Spleen (tissue), 11 donors: ENCODE measurements around the gene PLXNC1. TPM values are rescaled to one million over a fixed set of nuclear protein-coding genes. Genes with fewer than 3 reads are reported as not detected.
"Not testable (repeated sequence)": the region's sequence is repeated elsewhere in the genome, so short reads cannot be mapped to it uniquely, and the experiment has no call there.

Experiments
- DNase-seq: peaks from one replicate; pipeline ENCODE4 v3.0.0-alpha.2; 2020
- H3K27ac ChIP-seq, 8 donors: fragments of 200-600 bp; sonication (generic) in 7 of 8; 1 replicate in 4 of 8; 2 replicates in 4 of 8; pipeline versions ENCODE4 v1.5.0 to v1.8.0; 2016 to 2021; ENCODE audit warnings: inconsistent platforms in 4 of 8, mild to moderate bottlenecking in 4 of 8, moderate library complexity in 1 of 8
- H3K27me3 ChIP-seq, 7 donors: fragments of 200-600 bp; sonication (generic) in 6 of 7; replicated peaks in 1 of 7; 1 replicate in 4 of 7; 2 replicates in 3 of 7; pipeline versions ENCODE4 v1.5.0 to v1.8.0; 2016 to 2021; ENCODE audit warnings: inconsistent platforms in 3 of 7, mild to moderate bottlenecking in 1 of 7
- H3K36me3 ChIP-seq, 6 donors: fragments of 200-600 bp; sonication (generic) in 5 of 6; 1 replicate in 4 of 6; 2 replicates in 2 of 6; pipeline versions ENCODE4 v1.5.0 to v1.8.0; 2016 to 2021; ENCODE audit warnings: inconsistent platforms in 2 of 6
- H3K4me1 ChIP-seq, 6 donors: fragments of 200-600 bp; sonication (generic) in 5 of 6; 1 replicate in 3 of 6; 2 replicates in 3 of 6; pipeline versions ENCODE4 v1.5.0 to v1.8.0; 2016 to 2021; ENCODE audit warnings: inconsistent platforms in 3 of 6
- H3K4me3 ChIP-seq, 8 donors: fragments of 200-600 bp; sonication (generic) in 7 of 8; 1 replicate in 4 of 8; 2 replicates in 4 of 8; pipeline versions ENCODE4 v1.5.0 to v1.8.0; 2016 to 2021; ENCODE audit warnings: inconsistent platforms in 4 of 8, mild to moderate bottlenecking in 4 of 8, moderate library complexity in 2 of 8
- H3K9me3 ChIP-seq, 8 donors: fragments of 200-600 bp; sonication (generic) in 7 of 8; 1 replicate in 4 of 8; 2 replicates in 4 of 8; pipeline versions ENCODE4 v1.5.0 to v1.8.0; 2016 to 2021; ENCODE audit warnings: inconsistent platforms in 4 of 8
- POLR2A ChIP-seq, 3 donors: fragments of 450-650 bp; IDR thresholded peaks; one replicate each; pipeline ENCODE4 v1.5.1; 2017; ENCODE audit warnings: antibody characterized with exemption in 3 of 3, mild to moderate bottlenecking in 1 of 3
- POLR2AphosphoS5 ChIP-seq, 3 donors: sonication (generic); formaldehyde crosslinking; IDR thresholded peaks; one replicate each; pipeline ENCODE4 v1.5.1; 2017; ENCODE audit warnings: antibody characterized with exemption in 3 of 3
- WGBS, 5 donors: extraction: QIAGEN DNeasy Blood & Tissue Kit in 3 of 5; methylation state at CpG; one replicate each; pipeline versions ENCODE4 v1.1.5 to v1.1.7; 2013 to 2018; 5-methylcytosine and 5-hydroxymethylcytosine counted together
- intact Hi-C: fragments of 100-400 bp; cut with DNase I; formaldehyde crosslinking; loops from one replicate; pipeline ENCODE4 v1.15.0; 2023; ENCODE audit warnings: low total_unique reads
- polyA plus RNA-seq, 3 donors: library from polyadenylated mRNA; stranded (reverse); fragments of 200-250 nt; gene quantifications; one replicate each; pipeline ENCODE4 v1.2.1, GENCODE V29; 2013
- total RNA-seq, 7 donors: library from RNA; depleted of rRNA in 3 of 7; stranded (reverse); fragments of >200 nt in 3 of 7; fragmentation: NEBNext Ultra II Directional in 4 of 7; extraction: Animal tissue kit (Norgen Biotek cat#: 25700) in 4 of 7; gene quantifications; one replicate each; pipeline versions ENCODE4 v1.1.0 to v1.2.1, GENCODE V29; 2016 to 2021
- TF ChIP-seq, protein P1 (sequence below), 11 experiments: fragments of 200-600 bp in 7 of 11; fragments of 450-650 bp in 4 of 11; sonication (generic) in 4 of 11; IDR thresholded peaks in 8 of 11; conservative IDR thresholded peaks in 3 of 11; 1 replicate in 7 of 11; 2 replicates in 4 of 11; pipeline versions ENCODE4 v1.4.0 to v1.8.0; 2016 to 2021; ENCODE audit warnings: antibody characterized with exemption in 11 of 11, inconsistent platforms in 4 of 11, mild to moderate bottlenecking in 1 of 11
- donor health status: healthy with polysubstance abuse.
- donor health status: DM: no; HTN: no; CAD: no; lungs with moderate emphysema.
- donor health status: DM: no; HTN: no; CAD: no.
- donor health status: Bipolar disorder and iron deficiency.
- donor health status: healthy.
- donor health status: DM: no; HTN: no; CAD: no.
- donor health status: DM: yes; HTN: yes; CAD: no.

PLXNC1 gene
- total and polyA plus RNA-seq, 10 donors, result 6.8 to 138 (median 69.7) TPM

DNA sequence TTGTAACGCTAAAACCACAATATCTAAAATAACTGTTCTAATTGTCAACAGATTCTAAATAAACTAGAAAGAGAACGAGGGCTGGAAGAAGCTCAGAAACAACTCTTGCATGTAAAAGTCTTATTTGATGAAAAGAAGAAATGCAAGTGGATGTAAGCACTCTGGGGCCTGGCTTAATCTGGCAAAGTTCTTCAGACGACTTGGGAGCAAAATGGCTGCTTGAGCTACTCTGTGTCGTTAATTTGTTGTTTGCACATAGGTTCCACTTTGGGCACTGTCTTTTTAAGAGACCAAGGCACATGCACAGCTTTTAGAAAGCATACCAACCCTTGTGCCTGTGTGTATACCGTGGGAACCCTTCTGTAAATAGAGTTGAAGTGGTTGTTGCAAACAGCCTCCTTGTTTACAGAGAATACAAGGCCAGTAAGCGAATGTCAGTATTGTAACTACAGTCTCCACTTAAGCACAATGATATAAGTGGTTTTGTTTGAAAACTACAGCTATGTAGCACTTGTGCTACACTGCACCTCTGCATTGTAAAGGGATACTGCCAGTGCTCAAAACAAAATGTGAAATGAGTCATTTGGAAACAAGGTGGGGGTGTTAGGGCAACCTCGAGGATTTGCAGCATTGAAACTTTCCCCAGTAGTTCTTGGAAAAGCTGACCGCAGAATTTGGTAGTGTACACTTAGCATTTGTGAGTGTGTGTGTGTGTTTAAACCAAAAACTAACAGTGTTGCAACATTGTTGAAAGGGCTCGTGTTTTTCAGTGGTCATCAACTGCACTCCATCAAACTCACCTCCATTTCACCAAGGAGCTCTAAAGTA is 157.0 kb downstream of the PLXNC1 start:
- Histone ChIP-seq H3K27me3 (no peaks in the 10 kb centered on the region), H3K36me3 (peaks cover 0 to 100% (median 55%) of the 10 kb centered on the region in 6 donors), H3K4me3 (no peak overlapping the region), H3K9me3 (no peaks in the 10 kb centered on the region), H3K27ac (peak overlapping the region in 2 of 8 donors; percentile 1 to 41), H3K4me1 (peaks cover 0 to 19% (median 0%) of the 10 kb centered on the region in 6 donors)
- intact Hi-C loops, result no loop called here
- 67 to 79% (median 77%) methylated on average over 9 of the region's 9 CpGs for WGBS, 5 donors
- DNase-seq, result no peak
- TF ChIP-seq, protein P1, sequence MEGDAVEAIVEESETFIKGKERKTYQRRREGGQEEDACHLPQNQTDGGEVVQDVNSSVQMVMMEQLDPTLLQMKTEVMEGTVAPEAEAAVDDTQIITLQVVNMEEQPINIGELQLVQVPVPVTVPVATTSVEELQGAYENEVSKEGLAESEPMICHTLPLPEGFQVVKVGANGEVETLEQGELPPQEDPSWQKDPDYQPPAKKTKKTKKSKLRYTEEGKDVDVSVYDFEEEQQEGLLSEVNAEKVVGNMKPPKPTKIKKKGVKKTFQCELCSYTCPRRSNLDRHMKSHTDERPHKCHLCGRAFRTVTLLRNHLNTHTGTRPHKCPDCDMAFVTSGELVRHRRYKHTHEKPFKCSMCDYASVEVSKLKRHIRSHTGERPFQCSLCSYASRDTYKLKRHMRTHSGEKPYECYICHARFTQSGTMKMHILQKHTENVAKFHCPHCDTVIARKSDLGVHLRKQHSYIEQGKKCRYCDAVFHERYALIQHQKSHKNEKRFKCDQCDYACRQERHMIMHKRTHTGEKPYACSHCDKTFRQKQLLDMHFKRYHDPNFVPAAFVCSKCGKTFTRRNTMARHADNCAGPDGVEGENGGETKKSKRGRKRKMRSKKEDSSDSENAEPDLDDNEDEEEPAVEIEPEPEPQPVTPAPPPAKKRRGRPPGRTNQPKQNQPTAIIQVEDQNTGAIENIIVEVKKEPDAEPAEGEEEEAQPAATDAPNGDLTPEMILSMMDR (IDR thresholded peaks at IDR 0.05 in 8 of 11, conservative IDR thresholded peaks at IDR 0.05 in 3 of 11), result no peak
- TF ChIP-seq POLR2AphosphoS5 (IDR thresholded peaks at IDR 0.05), result no peak
- no peak for TF ChIP-seq POLR2A (IDR thresholded peaks at IDR 0.05)

DNA sequence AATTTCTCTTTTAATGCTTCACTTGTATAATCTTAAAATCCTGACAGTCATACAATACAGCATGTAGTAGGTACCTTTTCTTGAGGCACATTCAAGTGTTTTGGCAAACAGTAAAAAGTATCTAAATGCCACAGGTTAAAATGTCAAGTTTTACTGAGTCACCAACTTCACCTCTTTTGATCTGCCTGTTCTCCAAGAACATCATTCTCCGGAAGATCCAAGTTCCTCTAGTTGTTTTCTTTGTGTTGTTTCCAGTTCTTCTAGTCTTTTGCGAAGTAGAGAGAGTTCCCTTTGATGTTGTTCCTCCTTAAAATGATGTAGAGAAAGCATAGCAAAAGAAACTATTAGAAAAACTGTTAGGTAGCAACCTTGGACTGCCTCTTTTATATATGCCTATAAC is 160.2 kb downstream of the PLXNC1 start:
- Histone ChIP-seq H3K4me3 (no peak overlapping the region), H3K4me1 (peaks cover 0 to 19% (median 0%) of the 10 kb centered on the region in 6 donors), H3K27me3 (no peaks in the 10 kb centered on the region), H3K36me3 (peaks cover 0 to 77% (median 32%) of the 10 kb centered on the region in 6 donors), H3K9me3 (peaks cover 0 to 2% (median 0%) of the 10 kb centered on the region in 8 donors), H3K27ac (no peak overlapping the region)
- intact Hi-C loops, result no loop called here
- no peak for TF ChIP-seq POLR2A (IDR thresholded peaks at IDR 0.05)
- TF ChIP-seq POLR2AphosphoS5 (IDR thresholded peaks at IDR 0.05), result no peak
- TF ChIP-seq, protein P1 (IDR thresholded peaks at IDR 0.05 in 8 of 11, conservative IDR thresholded peaks at IDR 0.05 in 3 of 11), result no peak
- 85 to 94% (median 86%) methylated on average over 2 of the region's 2 CpGs for WGBS, 5 donors
- DNase-seq, result no peak

DNA sequence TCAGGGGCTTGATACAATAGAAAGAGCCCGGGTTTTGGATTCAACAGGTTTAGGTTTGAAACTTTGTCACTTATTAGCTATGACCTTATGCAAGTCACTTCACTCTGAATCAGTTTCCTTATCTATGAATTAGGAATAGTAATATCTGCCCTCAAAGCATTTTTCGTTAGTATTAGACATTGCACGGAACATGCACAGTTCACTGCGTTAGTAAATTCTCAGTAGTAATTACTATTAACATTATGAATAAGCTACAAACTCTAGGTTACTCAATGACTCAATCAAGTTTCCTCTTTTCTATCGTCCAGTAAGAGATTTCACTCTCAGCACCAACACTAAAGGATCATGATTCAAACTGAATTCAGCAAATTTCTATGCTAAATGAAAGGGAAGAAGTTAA is 161.0 kb downstream of the PLXNC1 start:
- Histone ChIP-seq H3K27ac (no peak overlapping the region), H3K4me1 (peaks cover 0 to 14% (median 0%) of the 10 kb centered on the region in 6 donors), H3K27me3 (no peaks in the 10 kb centered on the region), H3K9me3 (peaks cover 0 to 8% (median 0%) of the 10 kb centered on the region in 8 donors), H3K36me3 (peaks cover 0 to 70% (median 27%) of the 10 kb centered on the region in 6 donors), H3K4me3 (no peak overlapping the region)
- TF ChIP-seq, protein P1 (IDR thresholded peaks at IDR 0.05 in 8 of 11, conservative IDR thresholded peaks at IDR 0.05 in 3 of 11), result no peak
- no peak for TF ChIP-seq POLR2A (IDR thresholded peaks at IDR 0.05)
- TF ChIP-seq POLR2AphosphoS5 (IDR thresholded peaks at IDR 0.05), result no peak
- WGBS, 5 donors, result 68 to 81% (median 74%) methylated on average over 5 of the region's 5 CpGs
- intact Hi-C loops, result no loop called here
- no peak for DNase-seq

DNA sequence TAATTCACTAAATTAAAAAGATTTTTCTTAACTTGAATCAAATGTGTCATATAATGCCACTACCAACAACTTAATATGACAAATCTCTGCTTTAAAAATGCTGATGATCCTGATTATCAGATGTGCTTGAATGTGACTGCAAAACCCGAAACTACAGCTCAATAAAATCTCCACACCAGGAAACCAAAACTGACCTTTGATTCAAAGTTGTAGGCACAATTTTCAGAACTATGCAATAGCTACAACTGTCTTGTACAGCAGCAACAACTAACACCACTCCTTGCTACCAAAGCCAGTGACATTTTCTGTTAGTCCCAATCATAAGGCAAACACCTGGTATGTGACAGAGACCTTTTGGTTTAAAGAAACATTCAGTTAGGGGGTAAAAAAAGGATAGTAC is 164.0 kb downstream of the PLXNC1 start:
- H3K4me1 ChIP-seq, result no peaks in the 10 kb centered on the region
- no peak overlapping the region for H3K27ac ChIP-seq
- peaks cover 0 to 40% (median 8%) of the 10 kb centered on the region in 6 donors for H3K36me3 ChIP-seq
- no peaks in the 10 kb centered on the region for H3K27me3 ChIP-seq
- TF ChIP-seq, protein P1 (IDR thresholded peaks at IDR 0.05 in 8 of 11, conservative IDR thresholded peaks at IDR 0.05 in 3 of 11), result no peak
- no peak for TF ChIP-seq POLR2AphosphoS5 (IDR thresholded peaks at IDR 0.05)
- no peak for TF ChIP-seq POLR2A (IDR thresholded peaks at IDR 0.05)
- peaks cover 0 to 19% (median 12%) of the 10 kb centered on the region in 8 donors for H3K9me3 ChIP-seq
- DNase-seq, result no peak
- H3K4me3 ChIP-seq, result no peak overlapping the region
- whole genome bisulfite sequencing, 5 donors, result 88 to 98% (median 96%) methylated on average over 1 of the region's 1 CpG
- intact Hi-C loops, result no loop called here

DNA sequence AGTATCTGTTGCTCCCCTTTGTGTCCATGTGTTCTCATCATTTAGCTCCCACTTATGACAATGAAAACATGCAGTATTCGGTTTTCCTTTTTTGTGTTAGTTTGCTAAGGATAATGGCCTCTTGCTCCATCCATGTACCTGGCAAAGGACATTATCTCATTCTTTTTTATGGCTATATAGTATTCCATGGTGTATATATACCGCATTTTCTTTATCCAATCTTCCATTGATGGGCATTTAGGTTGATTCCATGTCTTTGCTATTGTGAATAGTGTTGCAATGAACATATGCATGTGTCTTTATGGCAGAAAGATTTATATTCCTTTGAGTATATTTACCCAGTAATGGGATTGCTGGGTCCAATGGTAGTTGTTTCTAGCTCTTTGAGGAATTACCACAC is 168.2 kb downstream of the PLXNC1 start:
- DNase-seq, H3K27me3 ChIP-seq, H3K4me3 ChIP-seq, intact Hi-C loops, H3K27ac ChIP-seq: not testable (repeated sequence)
- Histone ChIP-seq H3K36me3 (peaks cover 0 to 25% (median 3%) of the 10 kb centered on the region in 6 donors), H3K4me1 (peaks cover 0 to 12% (median 0%) of the 10 kb centered on the region in 6 donors), H3K9me3 (peaks cover 5 to 56% (median 50%) of the 10 kb centered on the region in 8 donors)
- 94 to 99% (median 96%) methylated on average over 2 of the region's 2 CpGs for WGBS, 5 donors
